K562 treated with DMSO at 1 percent for 12 hours (cell line): ENCODE results near the gene GCHFR. TPM values are rescaled to one million over a fixed set of nuclear protein-coding genes. Genes with fewer than 3 reads are reported as not detected.

Experiments used
- total RNA-seq: library from RNA; unstranded; fragments of 300-600 nt; gene quantifications from 2 replicates; pipeline ENCODE4 v1.2.3, GENCODE V29; 2022; ENCODE audit not compliant: insufficient read depth

The GCHFR gene
- total RNA-seq = 100 and 135 TPM in 2 replicates

GRCh38 chr15:40763801-40764628 lies at the start of gene GCHFR:
TSS of gene GCHFR (plus strand) at chr15:40764068. CDS start at chr15:40764181, 113 bp downstream.

GRCh38 chr15:40754883-40755811 lies 8.7 kb upstream of the GCHFR start, which contains the start of gene RMDN3:
TSS of gene RMDN3 (minus strand) at chr15:40755254. CDS start at chr15:40754783, 471 bp downstream.

GRCh38 chr15:40769274-40770146 lies 5.6 kb downstream of the GCHFR start, which contains the start of gene C15orf62:
TSS of gene C15orf62 (plus strand) at chr15:40769980. CDS start at chr15:40770496, 516 bp downstream.

GRCh38 chr15:40807028-40807887 lies 43.4 kb downstream of the GCHFR start, which contains the start of the genes DNAJC17 and ZFYVE19:
TSS of gene DNAJC17 (minus strand) at chr15:40807473. CDS start at chr15:40807446, 27 bp downstream.
TSS of gene ZFYVE19 (plus strand) at chr15:40807089. CDS start at chr15:40807590, 501 bp downstream.

Other genes with a start within 250 kb of the GCHFR start
- 22.0 and 29.8 TPM in 2 replicates for gene CCDC32, start 199.0 kb upstream of the GCHFR start, total RNA-seq
- gene RPUSD2, start 194.8 kb upstream of the GCHFR start, total RNA-seq = 9.7 and 11.1 TPM in 2 replicates
- gene KNL1, start 169.8 kb upstream of the GCHFR start, total RNA-seq = 10.6 and 42.9 TPM in 2 replicates
- 35.0 and 55.7 TPM in 2 replicates for gene RAD51, start 68.9 kb upstream of the GCHFR start, total RNA-seq
- 32.0 and 38.7 TPM in 2 replicates for gene RMDN3, start 8.8 kb upstream of the GCHFR start, total RNA-seq
- gene C15orf62, start 5.9 kb downstream of the GCHFR start, total RNA-seq = 3.7 and 6.8 TPM in 2 replicates
- gene ZFYVE19, start 43.0 kb downstream of the GCHFR start, total RNA-seq = 42.3 and 55.5 TPM in 2 replicates
- gene DNAJC17, start 43.4 kb downstream of the GCHFR start, total RNA-seq = 10.8 and 14.9 TPM in 2 replicates
- not detected in 2 replicates for gene PPP1R14D, start 64.6 kb downstream of the GCHFR start, total RNA-seq
- gene SPINT1, start 80.0 kb downstream of the GCHFR start, total RNA-seq = 5.1 and 9.3 TPM in 2 replicates
- gene RHOV, start 110.2 kb downstream of the GCHFR start, total RNA-seq = 1.2 and 1.6 TPM in 2 replicates
- gene VPS18, start 130.4 kb downstream of the GCHFR start, total RNA-seq = 29.8 and 37.0 TPM in 2 replicates
- 0.38 and 1.3 TPM in 2 replicates for gene DLL4, start 165.3 kb downstream of the GCHFR start, total RNA-seq
- 62.3 and 70.1 TPM in 2 replicates for gene CHAC1, start 189.4 kb downstream of the GCHFR start, total RNA-seq